GM10248 (cell line): ENCODE results near the gene RNF123.

Experiments used
- CTCF ChIA-PET: fragments of 300-600 bp; sonication (Branson Sonifier 250); formaldehyde crosslinking; extraction: SDS; loops from one replicate; lab custom pipeline; 2021; ENCODE audit warnings: antibody characterized with exemption; lab: Yijun Ruan, JAX
- POLR2A ChIA-PET: fragments of 350-650 bp; sonication (Branson Sonifier 250); formaldehyde crosslinking; extraction: SDS; loops from one replicate; lab custom pipeline; 2020; ENCODE audit warnings: antibody characterized with exemption; lab: Yijun Ruan, JAX
- DNase-seq: peaks from one replicate; pipeline ENCODE4 v3.0.0; 2012; ENCODE audit errors: extremely low spot score
- TF ChIP-seq, protein P1 (sequence below): IDR thresholded peaks from 2 replicates; pipeline ENCODE4 v1.5.1; 2012; ENCODE audit warnings: mild to moderate bottlenecking, low read depth; ENCODE audit errors: extremely low read depth, missing control alignments, control extremely low read depth

RNF123 gene

DNA sequence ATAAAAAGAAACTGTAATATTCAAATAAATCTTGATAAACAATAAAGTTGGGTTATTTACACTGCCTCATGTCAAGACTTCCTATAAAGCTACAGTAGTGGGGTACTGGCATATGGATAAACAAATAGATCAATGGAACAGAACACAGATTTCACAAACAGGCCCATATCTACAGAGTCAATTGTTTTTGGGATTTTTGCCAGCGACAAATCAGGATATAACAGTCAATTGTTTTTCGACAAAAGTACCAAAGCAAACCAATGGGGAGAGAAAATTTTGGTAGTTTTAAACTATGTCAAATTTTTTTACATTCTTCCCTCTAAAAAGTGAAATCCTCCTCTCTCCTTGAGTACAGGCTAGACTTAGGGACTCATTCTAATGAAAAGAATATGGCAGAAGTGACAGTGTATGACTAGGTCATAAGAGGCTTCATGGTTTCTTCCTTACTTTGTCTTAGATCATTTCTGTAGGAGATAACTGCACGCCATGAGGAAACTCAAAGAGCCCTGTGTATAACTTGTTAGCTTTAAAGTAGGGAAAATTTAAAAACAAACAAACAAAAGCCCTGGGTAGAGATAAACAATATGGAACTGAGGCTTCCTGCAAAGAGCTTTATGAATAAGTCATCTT is 80.0 kb downstream of the RNF123 start:
- ChIA-PET POLR2A (no interaction called here), CTCF (interaction anchor here (1.0 to 1.5 kb wide), 3 partner anchors 15 to 34 kb away, joined by 3 to 5 read pairs (median 4); partner anchors contain the start of gene INKA1)
- TF ChIP-seq, protein P1, sequence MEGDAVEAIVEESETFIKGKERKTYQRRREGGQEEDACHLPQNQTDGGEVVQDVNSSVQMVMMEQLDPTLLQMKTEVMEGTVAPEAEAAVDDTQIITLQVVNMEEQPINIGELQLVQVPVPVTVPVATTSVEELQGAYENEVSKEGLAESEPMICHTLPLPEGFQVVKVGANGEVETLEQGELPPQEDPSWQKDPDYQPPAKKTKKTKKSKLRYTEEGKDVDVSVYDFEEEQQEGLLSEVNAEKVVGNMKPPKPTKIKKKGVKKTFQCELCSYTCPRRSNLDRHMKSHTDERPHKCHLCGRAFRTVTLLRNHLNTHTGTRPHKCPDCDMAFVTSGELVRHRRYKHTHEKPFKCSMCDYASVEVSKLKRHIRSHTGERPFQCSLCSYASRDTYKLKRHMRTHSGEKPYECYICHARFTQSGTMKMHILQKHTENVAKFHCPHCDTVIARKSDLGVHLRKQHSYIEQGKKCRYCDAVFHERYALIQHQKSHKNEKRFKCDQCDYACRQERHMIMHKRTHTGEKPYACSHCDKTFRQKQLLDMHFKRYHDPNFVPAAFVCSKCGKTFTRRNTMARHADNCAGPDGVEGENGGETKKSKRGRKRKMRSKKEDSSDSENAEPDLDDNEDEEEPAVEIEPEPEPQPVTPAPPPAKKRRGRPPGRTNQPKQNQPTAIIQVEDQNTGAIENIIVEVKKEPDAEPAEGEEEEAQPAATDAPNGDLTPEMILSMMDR, result no peak
- DNase-seq, result no peak

DNA sequence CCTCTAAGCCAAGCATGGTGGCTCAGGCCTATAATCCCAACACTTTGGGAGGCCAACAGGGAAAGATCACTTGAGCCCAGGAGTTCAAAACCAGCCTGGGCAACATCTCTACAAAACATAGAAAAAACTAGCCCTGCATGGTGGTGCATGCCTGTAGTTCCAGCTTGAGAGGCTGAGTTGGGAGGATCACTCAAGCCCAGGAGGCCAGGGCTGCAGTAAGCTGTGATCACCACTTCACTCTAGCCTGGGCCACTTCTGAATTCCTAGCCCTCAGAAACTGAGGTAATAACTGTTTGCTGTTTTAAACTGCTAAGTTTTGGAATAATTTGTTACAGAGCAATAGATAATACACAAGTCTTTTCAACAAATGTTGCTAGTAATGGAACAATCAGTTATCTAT is 80.6 kb downstream of the RNF123 start:
- CTCF ChIA-PET, result interaction anchor here (1.3 to 1.5 kb wide), 2 partner anchors 18 to 34 kb away, joined by 4 to 5 read pairs; partner anchors contain the start of gene INKA1
- POLR2A ChIA-PET, result interaction anchor here (0.6 kb wide), 1 partner anchor 512 kb away, joined by 13 read pairs; no protein-coding TSS in a partner anchor
- no peak for DNase-seq
- TF ChIP-seq, protein P1, result no peak
